Hepatocyte (in vitro differentiated cells): ENCODE data around the gene ACTC1. TPM values are rescaled to one million over a fixed set of nuclear protein-coding genes. Genes with fewer than 3 reads are reported as not detected.

ENCODE experiments used
- DNase-seq: peaks from one replicate; pipeline ENCODE4 v3.0.0-alpha.2; 2016; ENCODE audit warnings: low spot score
- H2AFZ ChIP-seq: fragments of 200-600 bp; sonication (generic); 2 replicates; pipeline ENCODE4 v1.6.0; 2016; ENCODE audit warnings: antibody characterized with exemption, mild to moderate bottlenecking
- H3K27ac ChIP-seq: fragments of 200-600 bp; sonication (generic); 2 replicates; pipeline ENCODE4 v1.5.1; 2016; ENCODE audit warnings: mild to moderate bottlenecking
- H3K27me3 ChIP-seq: fragments of 200-600 bp; sonication (generic); 2 replicates; pipeline ENCODE4 v1.6.1; 2016
- H3K36me3 ChIP-seq: fragments of 200-600 bp; sonication (generic); replicated peaks from 2 replicates; pipeline ENCODE4 v1.5.1; 2016; ENCODE audit warnings: low read depth; ENCODE audit not compliant: insufficient read depth
- H3K4me1 ChIP-seq: fragments of 200-600 bp; sonication (generic); 2 replicates; pipeline ENCODE4 v1.5.1; 2016; ENCODE audit warnings: mild to moderate bottlenecking, moderate library complexity; ENCODE audit not compliant: insufficient read depth
- H3K4me2 ChIP-seq: fragments of 200-600 bp; sonication (generic); 2 replicates; pipeline ENCODE4 v1.6.0; 2016
- H3K4me3 ChIP-seq: fragments of 200-600 bp; sonication (generic); 2 replicates; pipeline ENCODE4 v1.5.1; 2016; ENCODE audit warnings: mild to moderate bottlenecking
- H3K79me2 ChIP-seq: fragments of 200-600 bp; sonication (generic); 2 replicates; pipeline ENCODE4 v1.6.0; 2017; ENCODE audit warnings: mild to moderate bottlenecking
- H3K9me2 ChIP-seq: fragments of 200-600 bp; sonication (generic); replicated peaks from 2 replicates; pipeline ENCODE4 v1.6.0; 2017; ENCODE audit warnings: mild to moderate bottlenecking; ENCODE audit not compliant: insufficient read depth
- H3K9me3 ChIP-seq: fragments of 200-600 bp; sonication (generic); 2 replicates; pipeline ENCODE4 v1.5.1; 2016; ENCODE audit warnings: low read depth, mild to moderate bottlenecking
- H4K20me1 ChIP-seq: fragments of 200-600 bp; sonication (generic); 2 replicates; pipeline ENCODE4 v1.6.0; 2016; ENCODE audit warnings: mild to moderate bottlenecking; ENCODE audit not compliant: insufficient read depth, poor library complexity, severe bottlenecking
- CTCF ChIP-seq: fragments of 200-600 bp; sonication (generic); IDR thresholded peaks from 2 replicates; pipeline ENCODE4 v1.5.1; 2016; ENCODE audit warnings: antibody characterized with exemption, mild to moderate bottlenecking; ENCODE audit not compliant: poor library complexity
- EZH2 ChIP-seq: fragments of 200-600 bp; sonication (generic); IDR thresholded peaks from 2 replicates; pipeline ENCODE4 v1.6.1; 2016; ENCODE audit warnings: antibody characterized with exemption, mild to moderate bottlenecking, borderline replicate concordance
- EZH2phosphoT487 ChIP-seq: fragments of 200-600 bp; sonication (generic); IDR thresholded peaks from one replicate; pipeline ENCODE4 v1.6.1; 2018; ENCODE audit warnings: antibody characterized with exemption, mild to moderate bottlenecking, low read depth, moderate library complexity; ENCODE audit not compliant: unreplicated experiment, severe bottlenecking
- WGBS: methylation state at CpG from one replicate; pipeline ENCODE4 v1.1.6; 2016; ENCODE audit warnings: low lambda C conversion rate; ENCODE audit errors: missing lambda C conversion rate; 5-methylcytosine and 5-hydroxymethylcytosine counted together
- polyA plus RNA-seq: library from polyadenylated mRNA; unstranded; fragments of >200 nt; fragmentation: Nextera tagmentation; extraction: Ambion mirVana; gene quantifications from 2 replicates; pipeline ENCODE4 v1.2.1, GENCODE V29; 2016
- total RNA-seq: library from RNA; depleted of rRNA; stranded (reverse); fragments of >200 nt; gene quantifications from 2 replicates; pipeline ENCODE4 v1.2.3, GENCODE V29; 2014

The ACTC1 gene
- total RNA-seq: 0.96 and 1.7 TPM in 2 replicates
- 4.7 and 5.0 TPM in 2 replicates for polyA plus RNA-seq

DNA sequence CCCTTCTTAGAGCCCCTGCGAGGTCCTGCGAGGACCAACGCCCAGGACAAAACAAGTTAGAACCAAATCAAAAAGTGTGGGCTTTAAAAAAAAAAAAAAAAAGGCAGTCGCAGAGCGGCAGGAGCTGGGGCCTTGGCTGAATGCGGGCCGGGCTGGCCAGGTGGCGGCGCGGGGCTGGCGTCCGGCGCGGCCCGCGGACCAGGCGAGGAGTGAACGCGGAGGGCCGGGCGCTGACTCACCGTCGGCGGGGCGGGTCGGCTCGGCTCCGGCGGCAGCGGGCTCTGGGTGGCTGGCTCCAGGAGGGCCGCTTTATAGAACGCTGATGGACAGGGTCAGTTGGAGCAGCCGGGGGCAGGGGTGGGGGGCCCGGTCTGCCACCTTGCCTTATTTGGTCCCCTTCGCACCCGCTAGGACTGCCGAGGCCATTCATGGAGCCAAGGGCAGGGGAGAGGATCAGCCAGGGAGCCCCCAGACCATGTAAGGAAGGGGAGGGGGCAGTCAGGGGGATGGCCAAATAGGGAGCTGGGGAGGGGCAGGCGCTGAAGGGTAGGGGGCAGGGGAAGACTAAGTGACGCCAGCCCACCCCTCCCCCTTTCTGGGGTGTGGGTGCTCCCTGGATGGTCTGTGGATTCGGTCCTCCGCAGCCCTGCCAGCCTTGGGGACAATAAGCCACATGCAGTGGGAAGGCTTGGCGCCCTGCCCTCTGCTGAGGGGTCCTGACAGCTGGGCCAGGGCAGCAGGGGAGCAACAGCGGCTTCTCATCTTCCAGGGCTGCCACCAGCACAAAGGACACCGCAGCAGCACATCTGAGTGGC is at the start of gene ACTC1:
Gene ACTC1, minus strand, starts transcription at position 283 of the 815 bp plus-strand sequence. CDS start 741 bp downstream, outside the sequence.
- Histone ChIP-seq H3K4me2 (peak within 1 kb of the TSS; percentile 76), H3K4me1 (peaks cover 23% of the 10 kb centered on the region), H3K9me2 (no peaks in the 10 kb centered on the region), H2AFZ (no peak within 1 kb of the TSS), H3K27me3 (peaks cover 32% of the 10 kb centered on the region), H3K4me3 (no peak within 1 kb of the TSS), H3K79me2 (no peaks in the 10 kb centered on the region), H3K9me3 (no peaks in the 10 kb centered on the region), H3K36me3 (no peaks in the 10 kb centered on the region), H4K20me1 (no peaks in the 10 kb centered on the region), H3K27ac (no peak within 1 kb of the TSS)
- peak; percentile 82 for DNase-seq
- no peak for TF ChIP-seq CTCF
- TF ChIP-seq EZH2: no peak
- no peak for TF ChIP-seq EZH2phosphoT487
- WGBS: 7% methylated on average over 38 of the region's 44 CpGs

DNA sequence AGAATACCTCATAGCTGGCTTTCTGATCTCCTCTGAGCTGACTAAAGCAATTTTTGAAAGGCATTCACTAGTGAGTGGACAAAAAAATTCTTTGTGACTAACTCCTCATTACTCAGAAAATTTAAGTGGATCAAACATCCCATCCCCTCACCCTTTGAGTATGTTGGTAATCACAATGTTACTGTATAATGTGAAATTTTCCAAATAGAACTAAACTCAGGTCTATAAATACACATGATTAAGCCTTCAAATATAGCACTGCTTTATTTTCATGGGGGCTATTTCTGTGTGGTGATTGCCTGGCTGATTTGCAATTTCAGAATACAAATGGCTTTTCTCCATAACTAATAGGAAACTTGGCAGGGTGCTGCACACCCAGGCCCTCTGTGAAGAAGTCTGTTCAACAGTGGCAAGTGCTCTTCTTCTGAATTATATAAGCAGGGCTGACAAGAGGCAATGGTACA is 45.9 kb upstream of the ACTC1 start:
- Histone ChIP-seq H4K20me1 (no peaks in the 10 kb centered on the region), H3K4me2 (no peak overlapping the region), H3K27me3 (no peaks in the 10 kb centered on the region), H3K9me3 (no peaks in the 10 kb centered on the region), H3K79me2 (no peaks in the 10 kb centered on the region), H3K4me3 (no peak overlapping the region), H2AFZ (no peak overlapping the region), H3K27ac (no peak overlapping the region), H3K9me2 (no peaks in the 10 kb centered on the region), H3K4me1 (no peaks in the 10 kb centered on the region), H3K36me3 (no peaks in the 10 kb centered on the region)
- DNase-seq: no peak
- TF ChIP-seq EZH2phosphoT487: no peak
- TF ChIP-seq EZH2: no peak
- no peak for TF ChIP-seq CTCF

DNA sequence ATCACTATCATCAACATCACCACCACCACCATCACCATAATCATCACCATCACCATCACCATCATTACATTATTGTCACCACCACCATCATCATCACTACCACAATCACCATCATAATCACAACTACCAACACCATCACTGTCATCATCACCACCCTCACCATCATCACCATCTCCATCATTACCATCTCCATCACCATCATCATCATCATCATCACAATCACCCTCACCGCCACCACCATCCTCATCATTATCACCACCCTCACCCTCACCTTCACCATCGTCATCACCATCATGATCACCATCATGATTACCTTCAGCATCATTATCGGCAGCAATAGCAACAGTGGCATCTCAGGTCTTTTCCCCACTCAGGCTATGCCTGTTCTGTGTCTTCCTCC is 42.9 kb upstream of the ACTC1 start:
- no peaks in the 10 kb centered on the region for H3K27me3 ChIP-seq
- TF ChIP-seq CTCF (no peak), EZH2 (no peak), EZH2phosphoT487 (no peak)
- H3K79me2 ChIP-seq: no peaks in the 10 kb centered on the region
- no peak overlapping the region for H3K27ac ChIP-seq
- no peak for DNase-seq
- no peaks in the 10 kb centered on the region for H3K36me3 ChIP-seq
- no peaks in the 10 kb centered on the region for H3K9me2 ChIP-seq
- H3K4me1 ChIP-seq: no peaks in the 10 kb centered on the region
- H3K9me3 ChIP-seq: no peaks in the 10 kb centered on the region
- WGBS: 99% methylated on average over 3 of the region's 3 CpGs
- H3K4me3 ChIP-seq: no peak overlapping the region
- no peak overlapping the region for H3K4me2 ChIP-seq
- no peak overlapping the region for H2AFZ ChIP-seq
- H4K20me1 ChIP-seq: no peaks in the 10 kb centered on the region
